ENCODE measurements around the gene ATXN2. TPM values are rescaled to one million over a fixed set of nuclear protein-coding genes. Genes with fewer than 3 reads are reported as not detected.
"Not testable (repeated sequence)": the region's sequence is repeated elsewhere in the genome, so short reads cannot be mapped to it uniquely, and the experiment has no call there.

ATXN2 gene
- total RNA-seq, 1 donor: 45.7 TPM

GRCh38 chr12:111588010-111588409 lies 11.1 kb downstream of the ATXN2 start:
- no peak overlapping the region for H3K4me3 ChIP-seq (ENCODE audit: low read depth, low read length)
- no peak for TF ChIP-seq CTCF (IDR thresholded peaks at IDR 0.05; ENCODE audit: insufficient read depth, low read length)
- DNase-seq (ENCODE audit: low read depth): no peak

DNA sequence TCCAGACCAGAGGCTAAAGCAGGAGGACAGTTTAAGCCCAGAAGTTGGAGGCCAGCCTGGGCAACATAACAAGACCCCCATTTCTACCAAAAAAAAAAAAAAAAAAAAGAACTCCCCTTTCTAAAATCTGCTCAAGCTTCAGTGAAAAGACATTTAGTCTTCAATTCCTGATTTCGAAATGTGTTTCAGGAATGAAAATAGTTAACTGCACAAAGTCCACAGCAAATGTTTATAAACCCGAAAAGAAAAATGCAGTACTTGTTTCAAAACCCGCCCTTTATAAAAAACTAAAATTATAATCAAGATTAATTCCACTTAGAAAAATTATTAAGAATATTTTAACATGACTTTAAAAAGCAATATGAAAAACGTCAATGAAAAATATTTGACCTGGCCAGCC lies 12.1 kb downstream of the ATXN2 start:
- H3K4me3 ChIP-seq (ENCODE audit: low read depth, low read length): no peak overlapping the region
- no peak for DNase-seq (ENCODE audit: low read depth)
- no peak for TF ChIP-seq CTCF (IDR thresholded peaks at IDR 0.05; ENCODE audit: insufficient read depth, low read length)

DNA sequence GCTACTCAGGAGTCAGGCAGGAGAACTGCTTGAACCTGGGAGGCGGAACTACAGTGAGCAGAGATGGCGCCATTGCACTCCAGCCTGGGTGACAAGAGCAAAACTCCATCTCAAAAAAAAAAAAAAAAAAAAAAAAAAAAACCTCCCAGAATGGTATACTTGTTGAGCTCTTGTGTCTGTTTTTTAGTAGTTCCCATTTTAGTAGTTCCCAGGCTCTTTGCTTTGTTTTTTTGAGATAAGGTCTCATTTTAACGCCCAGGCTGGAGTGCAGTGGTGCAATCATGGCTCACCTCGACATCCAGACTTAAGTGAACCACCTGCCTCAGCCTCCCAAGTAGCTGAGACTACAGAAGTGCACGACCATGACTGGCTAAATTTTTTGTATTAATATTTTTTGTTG lies 13.4 kb downstream of the ATXN2 start:
- H3K4me3 ChIP-seq (ENCODE audit: low read depth, low read length): no peak overlapping the region
- no peak for DNase-seq (ENCODE audit: low read depth)
- TF ChIP-seq CTCF (IDR thresholded peaks at IDR 0.05; ENCODE audit: insufficient read depth, low read length): no peak

DNA sequence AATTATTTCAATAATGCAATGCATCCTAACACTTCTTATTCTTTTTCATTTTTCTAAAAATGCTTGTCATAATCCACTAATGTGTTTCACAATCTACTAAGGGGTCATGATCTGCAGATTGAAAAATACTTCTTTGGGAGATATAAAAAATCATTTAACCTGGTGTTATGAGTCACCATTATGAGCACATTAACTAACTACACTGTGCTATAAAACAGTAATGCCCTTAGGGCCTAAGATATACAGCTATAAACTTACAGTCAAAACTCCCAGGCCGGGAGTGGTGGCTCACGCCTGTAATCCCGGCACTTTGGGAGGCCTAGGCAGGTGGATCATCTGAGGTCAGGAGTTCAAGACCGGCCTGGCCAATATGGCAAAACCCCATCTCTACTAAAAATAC lies 14.2 kb downstream of the ATXN2 start:
- no peak overlapping the region for H3K4me3 ChIP-seq (ENCODE audit: low read depth, low read length)
- TF ChIP-seq CTCF (IDR thresholded peaks at IDR 0.05; ENCODE audit: insufficient read depth, low read length): no peak
- DNase-seq (ENCODE audit: low read depth): no peak

GRCh38 chr12:111583506-111583905 lies 15.6 kb downstream of the ATXN2 start:
- not testable (repeated sequence) for H3K4me3 ChIP-seq (ENCODE audit: low read depth, low read length); DNase-seq (ENCODE audit: low read depth)

- DNase-seq (ENCODE audit: low read depth): no peak
- no peak overlapping the region for H3K4me3 ChIP-seq (ENCODE audit: low read depth, low read length)
- no peak for TF ChIP-seq CTCF (IDR thresholded peaks at IDR 0.05; ENCODE audit: insufficient read depth, low read length)
Observed at GRCh38 chr12:111582133-111582747, 16.9 kb downstream of the ATXN2 start.

DNA sequence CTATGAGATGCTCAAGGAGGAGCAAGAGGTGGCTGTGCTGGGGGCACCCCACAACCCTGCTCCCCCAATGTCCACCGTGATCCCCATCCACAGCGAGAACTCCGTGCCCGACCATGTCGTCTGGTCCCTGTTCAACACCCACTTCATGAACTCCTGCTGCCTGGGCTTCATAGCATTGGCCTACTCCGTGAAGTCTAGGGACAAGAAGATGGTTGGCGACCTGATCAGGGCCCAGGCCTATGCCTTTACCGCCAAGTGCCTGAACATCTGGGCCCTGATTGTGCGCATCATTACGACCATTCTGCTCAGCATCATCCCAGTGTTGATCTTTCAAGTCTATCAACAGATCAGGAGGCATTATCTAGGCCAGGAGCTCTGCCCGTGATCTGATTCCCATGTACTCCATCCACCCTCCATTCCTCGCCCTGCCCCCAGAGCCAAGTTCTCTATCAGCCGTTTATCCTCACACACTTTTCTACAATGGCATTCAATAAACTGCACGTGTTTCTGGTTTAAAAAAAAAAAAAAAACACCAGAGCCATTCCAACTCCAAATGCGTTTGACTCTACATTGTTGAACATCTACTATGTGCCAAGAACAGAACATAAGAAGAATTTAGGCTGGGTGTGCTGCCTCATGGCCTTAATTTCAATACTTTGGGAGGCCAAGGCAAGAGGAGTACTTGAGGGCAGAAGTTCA lies 17.5 kb downstream of the ATXN2 start:
- DNase-seq (ENCODE audit: low read depth): no peak
- no peak overlapping the region for H3K4me3 ChIP-seq (ENCODE audit: low read depth, low read length)
- no peak for TF ChIP-seq CTCF (IDR thresholded peaks at IDR 0.05; ENCODE audit: insufficient read depth, low read length)

All from fibroblast of the aortic adventitia (primary cell).